GM12892 (cell line): ENCODE results near the gene ELP4.

ENCODE experiments used
- DNase-seq: peaks from one replicate; pipeline ENCODE4 v3.0.0; 2011; ENCODE audit not compliant: insufficient read length
- FAIRE-seq: peaks from 2 replicates; lab custom pipeline; 2011; peaks lifted over from hg19 to GRCh38; lab: Jason Lieb, UNC
- POLR2A ChIP-seq: IDR thresholded peaks from 2 replicates; pipeline ENCODE4 v1.6.1; 2011; ENCODE audit warnings: low read depth, low read length, control low read depth
- POLR2AphosphoS5 ChIP-seq: IDR thresholded peaks from 2 replicates; pipeline ENCODE4 v1.6.1; 2011; ENCODE audit warnings: low read depth, low read length, control low read depth
- TAF1 ChIP-seq: IDR thresholded peaks from 2 replicates; pipeline ENCODE4 v1.6.1; 2011; ENCODE audit warnings: low read depth, mild to moderate bottlenecking, control low read depth, low read length, borderline replicate concordance

The ELP4 gene

GRCh38 chr11:31640611-31641010 lies 131.0 kb downstream of the ELP4 start:
- FAIRE-seq (no peak), DNase-seq (no peak)
- TF ChIP-seq TAF1 (no peak), POLR2AphosphoS5 (no peak), POLR2A (no peak)

- FAIRE-seq (no peak), DNase-seq (no peak)
- TF ChIP-seq POLR2A (no peak), POLR2AphosphoS5 (no peak), TAF1 (no peak)
These were observed 132.0 kb downstream of the ELP4 start for GRCh38 chr11:31641477-31642062.

- no peak for DNase-seq
- TF ChIP-seq POLR2A (no peak), TAF1 (no peak), POLR2AphosphoS5 (no peak)
- no peak for FAIRE-seq
These were observed 134.3 kb downstream of the ELP4 start for GRCh38 chr11:31643857-31644256.

GRCh38 chr11:31645747-31646146 lies 136.2 kb downstream of the ELP4 start:
- FAIRE-seq (no peak), DNase-seq (no peak)
- TF ChIP-seq TAF1, result no peak
- no peak for TF ChIP-seq POLR2AphosphoS5
- TF ChIP-seq POLR2A, result no peak

- no peak for TF ChIP-seq TAF1
- no peak for TF ChIP-seq POLR2A
- TF ChIP-seq POLR2AphosphoS5, result no peak
These were observed 136.6 kb downstream of the ELP4 start for GRCh38 chr11:31646216-31646615.

GRCh38 chr11:31649129-31649966 lies 139.8 kb downstream of the ELP4 start:
- DNase-seq (no peak), FAIRE-seq (no peak)
- TF ChIP-seq POLR2AphosphoS5 (no peak), POLR2A (no peak), TAF1 (no peak)

More at GRCh38 chr11:31646216-31646615, 136.6 kb downstream of the ELP4 start:
- no peak for FAIRE-seq
- no peak for DNase-seq

- TF ChIP-seq TAF1 (no peak), POLR2AphosphoS5 (no peak), POLR2A (no peak)
- no peak for DNase-seq
- FAIRE-seq, result peak; percentile 78
These were observed 141.6 kb downstream of the ELP4 start for GRCh38 chr11:31651208-31651607.

GRCh38 chr11:31651822-31652221 lies 142.3 kb downstream of the ELP4 start:
- no peak for FAIRE-seq

GRCh38 chr11:31652528-31652927 lies 143.0 kb downstream of the ELP4 start:
- no peak for DNase-seq
- FAIRE-seq, result peak; percentile 24
- TF ChIP-seq TAF1, result no peak
- no peak for TF ChIP-seq POLR2AphosphoS5
- no peak for TF ChIP-seq POLR2A

More at GRCh38 chr11:31651822-31652221, 142.3 kb downstream of the ELP4 start:
- DNase-seq, result no peak
- no peak for TF ChIP-seq TAF1
- no peak for TF ChIP-seq POLR2AphosphoS5
- TF ChIP-seq POLR2A, result no peak

- DNase-seq, result no peak
- no peak for TF ChIP-seq TAF1
- no peak for TF ChIP-seq POLR2AphosphoS5
- TF ChIP-seq POLR2A, result no peak
- FAIRE-seq, result no peak
These were observed 145.9 kb downstream of the ELP4 start for GRCh38 chr11:31655483-31655882.

- DNase-seq, result no peak
These were observed 146.5 kb downstream of the ELP4 start for GRCh38 chr11:31656051-31656450.

GRCh38 chr11:31657091-31657490 lies 147.5 kb downstream of the ELP4 start:
- FAIRE-seq (peak; percentile 54), DNase-seq (no peak)
- TF ChIP-seq POLR2A (no peak), TAF1 (no peak), POLR2AphosphoS5 (no peak)

More at GRCh38 chr11:31656051-31656450, 146.5 kb downstream of the ELP4 start:
- TF ChIP-seq TAF1 (no peak), POLR2AphosphoS5 (no peak), POLR2A (no peak)
- no peak for FAIRE-seq
